ENCODE data around the gene GAS6.
"Not testable (repeated sequence)": the region's sequence is repeated elsewhere in the genome, so short reads cannot be mapped to it uniquely, and the experiment has no call there.

The GAS6 gene

DNA sequence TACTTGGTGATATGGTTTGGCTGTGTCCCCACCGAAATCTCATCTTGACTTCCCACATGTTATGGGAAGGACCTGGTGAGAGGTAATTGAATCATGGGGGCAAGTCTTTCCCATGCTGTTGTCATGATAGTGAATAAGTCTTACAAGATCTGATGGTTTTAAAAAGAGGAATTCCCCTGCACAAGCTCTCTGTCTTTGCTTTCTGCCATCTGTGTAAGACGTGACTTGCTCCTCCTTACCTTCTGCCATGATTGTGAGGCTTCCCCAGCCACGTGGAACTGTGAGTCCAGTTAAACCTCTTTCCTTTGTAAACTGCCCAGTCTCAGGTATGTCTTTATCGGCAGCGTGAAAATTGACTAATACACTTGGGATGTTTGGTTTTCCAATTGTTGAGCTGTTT lies 4.0 kb upstream of the GAS6 start:
- not testable (repeated sequence) for DNase-seq (ENCODE audit: low read depth in 2 of 2)

DNA sequence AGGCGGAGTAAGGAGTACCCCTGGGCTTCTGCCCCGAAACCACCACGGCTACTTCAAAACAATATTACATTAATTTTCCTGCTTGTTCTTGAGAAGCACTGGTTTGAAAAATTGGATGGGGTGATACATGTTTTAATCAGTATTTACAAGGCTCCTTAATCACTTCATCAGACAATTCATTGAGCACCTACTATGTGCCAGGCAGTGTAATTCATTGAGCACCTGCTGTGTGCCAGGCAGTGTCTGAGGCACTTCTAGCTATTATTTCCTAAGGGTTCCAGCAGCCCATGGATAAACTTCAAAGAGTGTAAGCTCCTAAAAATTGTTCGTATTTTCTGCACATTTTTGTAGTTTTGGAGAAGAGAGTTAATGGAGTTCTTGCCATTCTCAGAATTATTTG lies 1.6 kb upstream of the GAS6 start:
- no peak for DNase-seq (ENCODE audit: low read depth in 2 of 2)

DNA sequence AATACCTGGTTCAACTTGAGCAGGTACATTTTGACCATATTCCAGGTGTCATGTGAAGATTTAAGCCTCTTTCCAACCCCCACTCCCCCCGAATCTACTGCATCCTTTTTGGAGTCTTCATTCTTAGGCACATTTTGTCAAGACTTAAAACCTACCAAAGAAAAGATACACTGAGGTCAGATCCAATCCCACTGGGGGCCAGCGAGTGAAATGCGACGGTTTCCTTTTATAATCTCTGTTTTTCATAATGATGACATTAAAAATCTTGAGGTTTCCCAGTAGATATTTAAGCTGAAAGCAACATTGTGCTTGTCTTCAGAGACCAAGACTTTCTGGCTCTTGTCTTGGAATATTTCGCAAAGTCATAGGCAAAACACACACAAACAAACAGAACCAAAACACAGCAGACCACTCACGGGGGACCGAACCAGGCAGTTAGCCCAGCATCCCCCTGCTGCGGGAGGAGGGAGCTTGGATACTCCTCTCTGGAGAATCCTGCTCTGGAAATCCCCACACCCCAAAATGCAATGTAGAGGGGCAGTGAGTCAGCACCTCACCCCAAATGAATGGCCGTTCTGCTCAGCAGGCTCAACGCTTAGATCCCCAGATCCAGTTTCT lies 506 bp upstream of the GAS6 start:
- DNase-seq (ENCODE audit: low read depth in 2 of 2) = no peak

DNA sequence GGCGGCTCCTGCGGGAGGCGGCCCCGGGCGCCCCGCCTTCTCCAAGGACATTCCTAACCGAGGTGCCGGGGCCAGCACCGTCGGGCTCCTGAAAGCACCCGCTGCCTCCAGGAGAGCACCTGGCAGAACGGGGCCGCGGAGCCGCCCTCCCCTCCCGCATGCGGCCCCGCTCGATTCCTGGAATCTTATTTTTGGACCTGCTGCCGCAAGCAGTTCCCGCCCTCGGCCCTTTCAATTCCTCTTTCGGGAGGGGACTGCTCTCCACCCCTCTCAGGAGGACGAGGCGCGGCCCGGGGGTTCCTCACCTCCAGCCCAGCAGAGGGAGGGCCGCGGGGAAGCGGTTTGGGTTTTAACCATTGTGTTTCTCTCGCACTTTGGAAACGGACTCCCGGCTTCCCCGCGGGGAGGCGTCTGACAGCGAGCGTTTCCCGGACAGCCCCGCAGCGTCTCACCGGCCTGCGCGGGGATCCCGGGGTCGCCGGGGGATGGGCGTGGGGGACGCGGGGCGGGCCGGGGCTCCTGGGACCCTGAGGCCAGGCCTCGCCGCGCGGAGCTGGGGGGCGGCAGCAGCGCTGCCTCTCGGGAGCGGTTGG lies 849 bp downstream of the GAS6 start:
- DNase-seq (ENCODE audit: low read depth in 2 of 2) = no peak

DNA sequence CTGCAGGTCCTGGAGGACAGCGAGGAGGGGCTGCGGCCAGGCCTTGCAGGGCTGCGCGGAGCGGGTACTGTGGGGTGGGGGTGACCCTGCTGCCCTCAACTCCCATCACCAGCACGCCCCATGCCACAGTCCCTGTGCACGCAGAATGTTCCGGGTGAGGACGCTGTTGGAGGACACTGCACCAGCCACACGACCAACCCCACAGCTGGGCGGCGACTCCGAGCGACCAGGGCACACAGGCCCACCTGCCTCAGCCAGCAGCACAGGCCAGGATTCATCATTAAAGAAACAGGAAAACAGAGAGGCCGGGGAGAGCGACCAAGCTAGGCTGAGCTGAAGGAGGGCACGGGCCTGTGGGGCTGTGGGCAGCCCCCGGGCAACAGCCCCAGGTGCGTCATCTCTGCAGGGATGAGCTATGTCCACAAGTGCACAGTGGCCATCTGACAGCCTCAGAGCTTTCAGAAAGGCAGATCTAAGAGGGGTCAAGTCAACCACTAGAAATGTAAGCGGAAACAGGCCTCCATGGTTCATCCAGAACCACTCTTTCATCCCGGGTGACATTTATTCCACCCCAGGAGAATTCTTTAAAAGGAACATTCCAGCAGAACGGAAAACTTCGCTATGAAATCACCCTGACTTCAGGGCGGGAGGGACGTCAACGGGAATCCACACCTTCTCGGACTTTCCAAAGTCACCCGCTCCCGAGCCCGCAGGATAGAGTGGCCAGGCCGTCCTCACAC lies 1.5 kb downstream of the GAS6 start:
- DNase-seq (ENCODE audit: low read depth in 2 of 2) = no peak

DNA sequence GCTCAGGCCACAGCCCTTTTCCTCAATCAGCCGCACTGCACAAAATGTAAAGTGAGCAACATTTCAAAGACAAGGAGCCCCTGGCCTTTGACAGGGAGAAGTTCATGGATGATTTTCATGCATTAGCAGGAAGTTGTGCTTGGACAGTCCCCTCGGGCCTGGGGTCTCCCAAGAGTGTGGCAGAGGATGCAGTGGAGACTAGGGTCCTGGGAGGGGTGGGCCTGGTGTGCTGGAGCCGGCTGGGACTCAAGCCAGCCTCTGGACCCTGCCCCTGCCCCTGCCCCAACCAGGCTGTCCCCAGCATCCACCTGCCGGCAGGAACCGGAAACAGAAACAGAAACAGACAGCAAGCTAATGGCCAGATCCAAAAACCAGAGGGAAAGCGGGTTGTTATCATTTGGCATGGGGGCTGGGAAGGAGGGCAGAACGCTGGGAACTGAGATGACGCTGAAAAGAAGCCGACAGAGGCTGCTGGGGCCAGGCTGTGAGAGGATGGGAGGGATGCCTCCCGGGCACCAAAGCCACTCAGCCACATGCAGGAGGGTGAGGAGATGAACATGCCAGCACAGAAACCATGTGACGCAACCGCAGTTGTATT lies 2.3 kb downstream of the GAS6 start:
- DNase-seq (ENCODE audit: low read depth in 2 of 2) = no peak

DNA sequence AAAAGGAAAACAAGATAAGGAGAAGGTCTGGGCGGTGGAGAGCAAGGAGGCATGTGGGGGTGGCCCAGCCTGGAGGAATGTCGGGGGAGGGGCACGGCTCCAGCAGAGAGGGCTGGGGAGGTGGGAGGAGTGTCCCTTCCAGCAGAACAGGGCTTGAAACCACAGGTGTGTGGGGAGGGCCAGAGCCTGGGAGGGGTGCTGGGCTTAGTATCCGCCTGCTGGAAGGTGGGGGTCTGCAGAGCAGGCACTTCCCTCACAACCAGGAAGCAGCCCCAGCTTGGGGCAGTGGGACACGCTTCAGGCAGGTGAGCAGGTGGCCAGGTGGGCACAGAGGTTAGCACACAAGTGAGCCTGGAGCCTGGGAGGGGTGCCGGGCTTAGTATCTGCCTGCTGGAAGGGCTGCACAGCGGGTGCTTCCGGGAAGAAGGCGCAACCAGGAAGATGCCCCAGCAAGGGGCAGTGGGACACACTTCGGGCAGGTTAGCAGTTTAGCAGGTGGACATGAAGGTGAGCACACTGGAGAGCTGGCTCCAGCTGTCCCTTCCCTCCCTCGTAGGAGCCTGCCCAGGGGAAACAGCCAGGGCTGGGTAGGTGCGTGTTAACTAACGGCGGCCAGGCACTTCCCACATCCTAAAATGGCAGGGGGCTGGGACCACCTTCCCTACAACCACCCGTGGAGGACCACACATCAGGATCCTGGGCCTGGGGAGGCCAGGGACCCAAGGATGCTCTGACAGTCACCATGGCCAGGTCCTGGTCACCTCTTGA lies 3.0 kb downstream of the GAS6 start:
- DNase-seq (ENCODE audit: low read depth in 2 of 2) = no peak

DNA sequence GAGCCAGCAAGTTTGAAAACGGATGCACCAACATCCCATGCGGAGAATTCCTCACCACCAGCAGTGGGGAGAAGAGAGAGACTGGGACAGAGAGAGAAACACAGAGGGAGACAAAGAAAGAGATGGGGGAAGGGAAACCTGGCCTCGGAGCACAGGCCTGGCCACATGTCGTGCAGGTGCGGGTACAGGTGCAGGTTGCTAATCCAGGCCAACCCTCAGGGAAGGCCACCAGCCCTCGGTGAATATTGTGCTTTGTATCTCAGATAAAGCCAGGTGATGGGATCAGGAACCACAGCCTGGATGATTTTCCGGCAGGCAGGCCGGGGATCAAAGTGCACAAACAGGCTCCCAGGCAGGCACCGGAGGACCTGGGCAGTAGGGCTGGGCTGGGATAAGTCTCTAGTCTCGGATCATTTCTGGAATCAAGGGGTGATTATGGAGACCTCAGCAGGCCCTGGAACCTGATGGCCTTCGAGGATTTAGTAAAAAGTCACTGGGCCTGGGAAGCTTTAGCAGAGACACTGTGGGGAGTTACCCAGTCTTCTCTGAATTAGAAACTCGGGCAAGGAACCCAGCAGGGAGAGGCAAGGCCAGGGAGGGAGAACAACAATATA lies 3.7 kb downstream of the GAS6 start:
- no peak for DNase-seq (ENCODE audit: low read depth in 2 of 2)

DNA sequence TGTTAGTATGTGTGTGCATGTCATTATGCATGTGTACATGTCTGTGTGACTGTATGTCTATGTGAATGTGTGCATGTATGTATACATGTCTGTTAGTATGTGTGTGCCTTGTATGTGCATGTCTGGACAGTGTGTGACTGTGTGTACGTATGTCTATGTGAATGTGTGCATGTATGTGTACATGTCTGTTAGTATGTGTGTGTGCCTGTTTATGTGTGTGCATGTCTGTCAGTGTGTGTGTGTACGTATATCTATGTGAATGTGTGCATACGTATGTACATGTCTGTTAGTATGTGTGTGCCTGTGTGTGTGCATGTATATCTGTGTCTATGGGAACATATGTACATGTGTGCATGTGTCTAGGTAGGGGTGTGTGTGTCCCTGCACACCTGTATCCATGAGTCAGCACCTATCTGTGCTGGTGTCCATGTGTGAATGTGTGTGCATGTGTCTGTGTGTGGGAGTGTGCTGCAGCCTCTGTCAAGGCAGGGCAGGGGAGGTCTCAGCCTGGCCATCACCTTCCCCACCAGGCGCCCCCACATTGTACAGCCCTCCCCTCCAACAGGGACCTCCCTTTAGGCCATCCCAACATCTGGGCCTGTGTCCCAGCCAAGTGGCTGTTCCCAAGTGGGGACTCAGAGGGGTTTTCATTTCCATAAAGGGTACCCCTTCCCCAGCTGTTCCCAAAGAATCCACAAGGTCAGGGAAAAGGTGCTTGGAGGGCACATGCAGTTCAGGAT lies 4.4 kb downstream of the GAS6 start:
- no peak for DNase-seq (ENCODE audit: low read depth in 2 of 2)

DNA sequence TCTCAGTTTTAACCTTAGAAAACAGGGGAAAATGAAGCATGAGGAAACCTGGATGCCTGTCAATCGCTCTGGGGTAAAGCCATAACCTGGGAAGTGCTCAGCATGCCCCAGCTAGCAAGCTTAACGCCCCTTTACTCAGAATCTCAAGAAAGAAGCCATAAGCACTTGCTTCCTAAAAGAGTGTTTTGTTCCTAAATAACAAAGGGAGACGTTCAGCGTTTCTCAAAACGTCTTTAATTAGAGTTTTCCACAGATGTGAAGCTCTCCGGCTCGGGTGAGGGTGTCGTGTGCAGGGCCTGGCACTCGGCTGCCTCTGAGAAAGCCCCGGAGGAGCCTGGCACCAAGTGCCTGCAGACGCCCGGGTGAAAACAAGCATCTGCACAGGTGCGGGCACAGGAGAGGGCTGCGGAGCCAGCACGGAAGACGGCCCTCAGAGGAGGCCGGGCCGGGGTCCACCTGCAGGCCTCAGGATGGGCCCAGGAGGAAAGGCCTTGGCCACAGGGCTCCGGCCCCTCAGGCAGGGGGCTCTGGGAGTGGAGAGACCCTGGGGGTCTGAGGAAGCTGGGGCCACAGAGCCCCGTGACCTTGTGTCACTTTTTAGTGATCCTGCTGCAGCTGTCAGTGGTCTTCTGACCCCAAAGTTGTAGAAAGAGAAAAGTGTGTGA lies 6.2 kb downstream of the GAS6 start:
- no peak for DNase-seq (ENCODE audit: low read depth in 2 of 2)

DNA sequence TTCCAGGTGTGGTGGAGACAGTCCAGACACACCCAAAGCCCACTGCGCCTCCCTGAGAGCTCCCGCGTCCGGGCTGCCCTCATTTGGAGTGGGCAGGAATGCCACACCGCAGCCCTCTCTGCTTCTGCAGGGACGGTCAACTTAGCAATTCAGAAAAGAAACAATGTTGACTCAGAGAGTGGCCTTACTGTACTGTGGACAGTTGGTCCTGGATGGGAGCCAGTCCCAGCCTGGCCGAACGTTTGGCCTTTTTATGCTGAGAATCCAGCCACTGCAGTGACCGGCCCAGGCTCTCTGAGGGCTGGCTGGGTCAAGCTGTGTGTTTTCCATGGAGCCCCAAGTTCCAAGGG lies 7.2 kb downstream of the GAS6 start:
- DNase-seq (ENCODE audit: low read depth in 2 of 2) = no peak

DNA sequence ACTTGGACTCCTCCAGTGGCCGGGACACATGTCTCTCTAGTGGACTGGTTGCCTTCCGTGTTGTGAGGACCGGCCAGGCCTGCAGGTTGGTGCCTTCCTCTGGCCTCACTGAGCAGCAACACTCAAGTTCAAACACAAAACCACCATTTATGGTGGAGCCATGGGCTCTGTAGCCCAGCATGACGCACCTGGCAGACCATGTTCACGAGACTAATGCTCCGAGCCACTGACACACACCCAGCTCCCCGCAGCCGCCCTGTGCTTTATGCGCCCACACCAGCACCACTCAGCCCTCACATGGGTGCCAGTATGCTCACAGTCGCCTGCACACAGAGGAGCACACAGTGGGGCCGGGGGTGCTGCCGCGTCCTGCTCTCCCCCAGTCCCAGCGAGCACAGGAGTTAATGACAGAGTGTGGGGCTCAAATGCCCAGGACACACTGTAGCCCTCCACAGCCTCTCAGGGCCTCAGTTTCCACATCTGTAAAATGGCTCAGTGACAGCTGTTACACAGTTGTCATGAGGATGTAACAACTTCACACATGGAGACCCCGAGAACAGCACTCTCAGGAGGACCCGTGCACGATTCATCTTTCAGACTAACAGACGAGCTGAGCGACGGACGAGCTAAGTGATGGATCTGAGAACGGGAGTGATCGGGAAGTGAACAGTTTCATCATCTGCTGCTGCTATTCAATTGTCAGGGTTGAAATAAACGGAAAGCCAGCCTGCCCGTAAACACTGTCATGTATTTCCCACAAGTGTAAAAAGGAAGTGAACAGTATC lies 7.8 kb downstream of the GAS6 start:
- no peak for DNase-seq (ENCODE audit: low read depth in 2 of 2)

DNA sequence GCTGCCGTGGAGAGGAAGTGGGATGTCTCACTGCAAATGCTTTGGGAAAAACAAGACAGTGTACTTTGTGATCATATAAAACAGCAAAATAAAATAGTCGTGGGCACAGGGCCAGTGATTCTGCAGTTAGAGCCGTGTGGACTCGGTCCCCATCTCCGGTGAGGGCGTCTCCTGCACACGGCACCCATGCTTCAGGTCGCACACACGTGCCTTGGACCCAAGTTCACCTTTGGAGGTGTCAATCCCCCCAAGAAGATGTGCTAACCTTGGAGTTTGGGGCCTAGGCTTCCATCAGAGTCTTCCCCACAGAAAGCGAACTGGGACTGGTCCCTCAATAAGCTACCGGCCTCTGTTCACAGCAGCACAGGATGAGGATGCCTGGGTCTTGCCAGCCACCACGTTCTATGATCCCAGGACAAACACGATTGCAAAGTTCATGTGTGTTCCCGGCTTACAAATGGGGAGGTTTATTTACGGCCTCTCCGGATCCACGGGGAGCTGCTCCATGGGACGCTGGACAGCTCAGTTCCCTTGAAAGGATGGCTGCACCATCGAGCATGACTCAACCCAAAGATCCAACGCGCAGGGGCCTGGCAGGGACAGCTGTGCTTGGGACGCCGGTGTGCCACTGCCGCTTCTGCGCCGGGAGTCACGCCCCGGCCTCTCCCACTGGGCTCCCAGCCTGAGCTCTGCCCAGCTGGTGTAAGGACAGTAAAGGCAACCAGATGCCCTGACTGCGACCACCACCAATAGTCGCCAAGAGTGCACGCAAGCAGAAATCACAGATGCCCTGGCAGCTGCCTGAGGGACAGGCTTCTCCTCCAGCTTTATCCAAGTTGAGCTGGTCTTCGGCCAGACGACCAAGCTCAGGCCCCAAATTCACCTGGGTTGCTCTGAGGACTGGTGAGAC lies 8.6 kb downstream of the GAS6 start:
- DNase-seq (ENCODE audit: low read depth in 2 of 2) = no peak

DNA sequence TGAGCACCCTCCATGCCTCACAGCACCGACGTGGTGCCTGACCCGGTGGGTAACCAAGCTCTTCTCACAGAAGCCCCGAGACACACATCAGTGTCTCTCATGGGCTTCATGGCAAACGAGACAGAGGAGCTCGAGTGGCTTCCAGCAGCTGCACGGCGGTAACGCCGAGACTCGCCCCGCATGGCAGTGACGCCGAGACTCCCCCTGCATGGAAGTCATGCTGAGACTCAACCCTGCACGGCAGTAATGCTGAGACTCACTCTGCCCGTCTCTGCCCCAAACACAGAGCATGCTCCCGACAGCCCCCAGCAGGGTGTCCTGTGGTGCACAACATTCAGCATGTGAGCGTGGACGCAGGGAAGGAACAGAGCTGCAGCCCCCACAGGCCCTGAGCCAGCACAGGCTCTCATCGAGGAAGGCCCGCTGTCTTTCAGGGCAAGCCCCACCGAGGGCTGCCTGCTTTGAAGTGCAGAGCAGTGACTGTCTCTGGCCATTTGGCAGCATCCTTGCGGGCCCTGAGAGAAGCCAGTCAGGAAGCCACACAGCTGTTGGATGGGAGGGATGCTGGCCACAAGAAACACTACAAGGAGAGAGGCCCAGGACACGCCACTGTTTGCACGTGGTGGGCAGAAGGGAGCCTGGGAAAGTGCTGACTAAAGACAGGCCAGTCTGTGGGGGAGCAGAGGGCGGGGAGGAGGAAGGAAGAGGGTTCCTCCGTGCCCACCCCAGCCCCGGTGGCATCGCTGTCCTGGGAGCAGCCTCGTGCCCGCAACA lies 9.5 kb downstream of the GAS6 start:
- no peak for DNase-seq (ENCODE audit: low read depth in 2 of 2)

DNA sequence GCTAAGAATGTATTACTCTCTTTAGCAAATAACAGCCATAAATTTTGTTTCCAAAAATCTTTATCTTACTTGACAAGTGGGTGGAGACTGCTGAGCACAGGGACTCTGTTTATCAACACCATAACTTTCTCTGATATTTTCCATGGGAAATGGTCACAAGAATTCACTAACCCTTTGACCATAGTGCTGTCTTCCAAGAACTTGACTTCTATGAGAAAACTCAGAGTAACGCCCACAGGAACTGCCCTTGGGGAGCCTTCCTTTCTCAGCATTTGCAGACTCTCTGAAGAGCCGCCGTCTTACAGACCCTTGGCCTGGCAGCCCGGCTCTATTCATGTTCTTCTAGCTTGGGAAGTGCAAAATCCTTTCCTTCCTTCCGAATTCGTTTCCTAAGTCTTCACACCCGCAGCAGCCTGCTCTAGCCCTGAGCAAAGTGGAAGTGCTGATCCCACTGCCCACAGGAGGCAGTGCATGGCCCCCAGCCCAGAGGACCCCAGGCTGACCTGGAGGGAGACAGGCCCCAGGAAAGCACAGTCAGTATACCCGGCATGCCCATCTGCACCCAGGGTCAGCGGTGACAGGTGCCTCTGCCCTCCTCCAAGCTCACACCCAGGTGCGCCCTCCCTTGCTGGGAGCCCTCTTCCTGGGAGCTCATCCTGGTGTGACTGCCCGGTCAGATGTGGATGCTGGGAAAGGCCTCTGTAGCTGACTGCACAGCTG lies 10.2 kb downstream of the GAS6 start:
- no peak for DNase-seq (ENCODE audit: low read depth in 2 of 2)

DNA sequence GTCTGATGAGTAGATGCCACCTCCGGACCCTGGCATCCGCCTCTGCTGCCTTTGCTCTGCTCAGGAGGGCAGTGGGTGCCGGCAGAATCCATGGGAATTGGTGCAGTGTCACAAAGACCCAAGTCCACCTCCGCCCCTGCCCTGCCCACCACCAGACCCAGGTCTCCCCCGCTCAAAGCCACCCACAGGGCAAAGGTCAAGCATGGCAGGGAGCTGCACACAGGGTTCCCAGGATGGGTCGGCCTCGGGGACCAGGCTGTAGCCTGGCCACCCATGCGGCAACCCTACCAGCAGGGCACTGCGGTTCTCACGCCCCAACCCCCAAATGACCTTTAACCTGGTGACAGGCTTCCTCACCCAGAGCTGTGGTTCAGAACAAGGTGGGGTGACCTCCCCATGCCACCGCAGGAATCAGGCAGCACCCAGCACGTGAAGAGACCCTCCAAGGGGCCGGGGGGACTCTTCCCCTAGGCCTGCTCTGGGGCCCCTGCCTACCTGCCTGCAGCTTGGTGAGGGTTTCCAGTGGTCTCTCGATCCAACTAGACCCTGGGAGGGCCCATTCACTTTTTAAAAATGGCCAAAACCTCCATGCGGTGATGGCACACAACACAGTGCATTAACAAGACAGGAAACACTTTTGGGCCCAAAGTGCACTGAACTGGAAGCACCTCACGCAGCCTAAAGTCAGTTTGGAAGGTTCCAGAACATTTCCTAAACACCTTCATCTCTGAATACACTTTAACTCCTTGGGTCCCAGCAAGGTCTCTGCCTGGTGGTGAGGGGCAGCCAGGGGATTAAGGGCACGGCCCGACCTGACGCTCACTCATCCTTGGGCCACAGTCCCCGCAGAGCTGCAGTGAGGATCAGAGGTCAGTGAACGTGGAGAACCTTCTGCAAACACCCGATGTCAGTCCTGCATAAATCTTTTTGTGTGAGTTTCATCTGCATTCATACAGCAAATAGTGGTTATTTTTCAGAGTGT lies 11.0 kb downstream of the GAS6 start:
- no peak for DNase-seq (ENCODE audit: low read depth in 2 of 2)
